Endothelial cell (in vitro differentiated cells): ENCODE results near the gene TRIM47. TPM values are rescaled to one million over a fixed set of nuclear protein-coding genes. Genes with fewer than 3 reads are reported as not detected.
A peak's percentile ranks its signal among the peaks of the same experiment; 100 is the strongest.

ENCODE experiments used
- DNase-seq: peaks from one replicate; pipeline ENCODE4 v3.0.0; 2021; ENCODE audit warnings: low spot score
- H3K27ac Mint-ChIP-seq: one replicate; pipeline ENCODE4 v1.8.0; 2021; ENCODE audit warnings: mixed read lengths, inconsistent platforms; ENCODE audit not compliant: unreplicated experiment
- H3K27me3 Mint-ChIP-seq: one replicate; pipeline ENCODE4 v1.8.0; 2021; ENCODE audit warnings: mild to moderate bottlenecking, moderate library complexity, mixed read lengths, inconsistent platforms; ENCODE audit not compliant: unreplicated experiment
- H3K36me3 Mint-ChIP-seq: one replicate; pipeline ENCODE4 v1.8.0; 2021; ENCODE audit warnings: mild to moderate bottlenecking, low read depth, mixed read lengths, inconsistent platforms; ENCODE audit not compliant: unreplicated experiment
- H3K4me1 Mint-ChIP-seq: one replicate; pipeline ENCODE4 v1.8.0; 2021; ENCODE audit warnings: mild to moderate bottlenecking, mixed read lengths, inconsistent platforms; ENCODE audit not compliant: unreplicated experiment
- H3K4me3 Mint-ChIP-seq: one replicate; pipeline ENCODE4 v1.8.0; 2021; ENCODE audit warnings: mild to moderate bottlenecking, mixed read lengths, inconsistent platforms; ENCODE audit not compliant: unreplicated experiment
- H3K9me3 Mint-ChIP-seq: one replicate; pipeline ENCODE4 v1.8.0; 2021; ENCODE audit warnings: mixed read lengths, inconsistent platforms; ENCODE audit not compliant: unreplicated experiment
- CTCF ChIP-seq: fragments of 200-600 bp; sonication (generic); IDR thresholded peaks from one replicate; pipeline ENCODE4 v1.5.0; 2021; ENCODE audit warnings: antibody characterized with exemption; ENCODE audit not compliant: unreplicated experiment
- total RNA-seq: library from RNA; stranded (reverse); fragmentation: NEBNext Ultra II Directional; extraction: Animal tissue kit (Norgen Biotek cat#: 25700); gene quantifications from one replicate; pipeline ENCODE4 v1.2.1, GENCODE V29; 2021; ENCODE audit not compliant: unreplicated experiment

TRIM47 gene
- total RNA-seq, 1 donor from 2014 or later: 4.4 TPM

DNA sequence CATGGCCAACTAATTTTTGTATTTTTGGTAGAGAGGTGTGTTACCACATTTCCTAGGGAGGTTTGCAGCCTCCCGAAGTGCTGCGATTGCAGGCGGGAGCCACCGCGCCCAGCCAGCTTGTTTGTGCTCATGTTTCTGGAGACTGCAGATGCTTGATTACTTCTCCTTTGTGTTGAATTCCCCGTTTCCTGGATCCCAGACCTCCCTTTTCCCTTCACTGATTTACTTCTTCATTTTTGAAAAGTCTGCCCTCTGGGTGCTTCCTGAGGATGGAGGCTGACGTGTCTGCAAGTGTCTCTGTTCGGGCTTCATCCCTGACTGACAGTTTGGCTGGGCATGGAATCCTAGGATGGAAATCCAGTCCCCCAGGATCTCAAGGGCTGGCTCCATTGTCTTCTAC is 7.0 kb upstream of the TRIM47 start:
- no peak for TF ChIP-seq CTCF
- Mint-ChIP-seq H3K27me3 (peaks cover 1% of the 10 kb centered on the region), H3K4me3 (no peak overlapping the region), H3K27ac (no peak overlapping the region), H3K9me3 (no peaks in the 10 kb centered on the region), H3K36me3 (peaks cover 8% of the 10 kb centered on the region), H3K4me1 (peaks cover 7% of the 10 kb centered on the region)
- DNase-seq: no peak

- no peak for DNase-seq
- H3K9me3 Mint-ChIP-seq: no peaks in the 10 kb centered on the region
- H3K36me3 Mint-ChIP-seq: peaks cover 4% of the 10 kb centered on the region
- H3K27ac Mint-ChIP-seq: no peak overlapping the region
- H3K27me3 Mint-ChIP-seq: peaks cover 9% of the 10 kb centered on the region
- peaks cover 13% of the 10 kb centered on the region for H3K4me1 Mint-ChIP-seq
- H3K4me3 Mint-ChIP-seq: no peak overlapping the region
- TF ChIP-seq CTCF: no peak
These were observed 3.5 kb upstream of the TRIM47 start for GRCh38 chr17:75881678-75882454.

DNA sequence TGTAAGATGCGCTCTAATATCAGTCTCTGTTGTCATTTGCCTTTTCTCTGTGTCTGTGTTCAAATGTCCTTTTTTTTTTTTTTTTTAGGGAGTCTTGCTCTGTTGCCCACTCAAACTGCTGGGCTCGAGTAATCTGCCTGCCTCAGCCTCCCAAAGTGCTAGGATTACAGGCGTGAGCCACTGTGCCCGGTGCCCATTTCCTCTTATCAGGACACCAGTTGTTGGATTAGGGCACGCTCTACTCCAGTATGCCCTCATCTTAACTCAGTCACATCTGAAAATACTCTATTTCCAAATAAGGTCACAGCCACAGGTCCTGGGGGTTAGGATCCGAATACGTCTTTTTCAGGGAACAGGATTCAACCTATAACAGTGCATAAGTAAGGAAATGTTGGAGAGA is 1.9 kb upstream of the TRIM47 start:
- H3K36me3 Mint-ChIP-seq: no peaks in the 10 kb centered on the region

DNA sequence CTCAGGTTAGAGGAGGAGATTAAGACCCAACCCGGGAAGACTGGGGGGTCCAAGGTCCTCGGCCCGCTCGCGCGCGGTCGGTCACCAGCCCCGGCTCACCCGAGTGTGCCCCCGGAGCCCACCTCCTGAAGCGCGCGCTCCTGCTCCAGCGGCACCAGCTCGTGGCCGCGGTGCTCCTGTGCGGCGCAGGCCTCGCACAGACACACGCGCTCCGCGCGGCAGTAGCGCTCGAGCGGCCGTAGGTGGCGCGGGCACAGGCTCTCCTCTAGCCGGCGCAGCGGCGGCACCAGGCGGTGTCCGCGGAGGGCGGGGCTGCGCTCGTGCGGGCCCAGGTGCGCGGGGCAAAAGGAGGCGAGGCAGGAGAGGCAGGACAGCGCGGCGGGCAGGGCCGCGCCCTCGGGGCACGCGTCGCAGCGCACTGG is 618 bp downstream of the TRIM47 start:
- Mint-ChIP-seq H3K4me1 (peaks cover 11% of the 10 kb centered on the region), H3K27ac (no peak overlapping the region), H3K4me3 (peak overlapping the region; percentile 59), H3K9me3 (no peaks in the 10 kb centered on the region), H3K36me3 (no peaks in the 10 kb centered on the region), H3K27me3 (peaks cover 15% of the 10 kb centered on the region)
- DNase-seq: peak; percentile 68
- peak; percentile 55 for TF ChIP-seq CTCF

More for the DNA sequence above, 1.9 kb upstream of the TRIM47 start:
- H3K27ac Mint-ChIP-seq: no peak overlapping the region
- H3K4me1 Mint-ChIP-seq: peaks cover 11% of the 10 kb centered on the region
- TF ChIP-seq CTCF: no peak
- no peak for DNase-seq
- H3K9me3 Mint-ChIP-seq: no peaks in the 10 kb centered on the region
- H3K4me3 Mint-ChIP-seq: no peak overlapping the region
- H3K27me3 Mint-ChIP-seq: peaks cover 15% of the 10 kb centered on the region
